ENCODE results near the gene UROC1.

The UROC1 gene

GRCh38 chr3:126493739-126494138 lies 23.8 kb downstream of the UROC1 start:
- no peak for TF ChIP-seq CTCF (IDR thresholded peaks at IDR 0.05; ENCODE audit: low read depth, low read length)
- no peak overlapping the region for H3K4me3 ChIP-seq (ENCODE audit: low read depth, low read length)

GRCh38 chr3:126493051-126493450 lies 24.5 kb downstream of the UROC1 start:
- TF ChIP-seq CTCF (IDR thresholded peaks at IDR 0.05; ENCODE audit: low read depth, low read length) = no peak
- no peak overlapping the region for H3K4me3 ChIP-seq (ENCODE audit: low read depth, low read length)

- no peak for TF ChIP-seq CTCF (IDR thresholded peaks at IDR 0.05; ENCODE audit: low read depth, low read length)
These were observed 26.2 kb downstream of the UROC1 start for GRCh38 chr3:126491221-126492013.

GRCh38 chr3:126490619-126491018 lies 27.0 kb downstream of the UROC1 start:
- no peak overlapping the region for H3K4me3 ChIP-seq (ENCODE audit: low read depth, low read length)
- no peak for TF ChIP-seq CTCF (IDR thresholded peaks at IDR 0.05; ENCODE audit: low read depth, low read length)

More at GRCh38 chr3:126491221-126492013, 26.2 kb downstream of the UROC1 start:
- no peak overlapping the region for H3K4me3 ChIP-seq (ENCODE audit: low read depth, low read length)

- no peak overlapping the region for H3K4me3 ChIP-seq (ENCODE audit: low read depth, low read length)
- TF ChIP-seq CTCF (IDR thresholded peaks at IDR 0.05; ENCODE audit: low read depth, low read length) = no peak
These were observed 28.5 kb downstream of the UROC1 start for GRCh38 chr3:126488886-126489569.

- TF ChIP-seq CTCF (IDR thresholded peaks at IDR 0.05; ENCODE audit: low read depth, low read length) = 0 out of 2 replicates have a peak, but pooled peaks have one; percentile 5
- no peak overlapping the region for H3K4me3 ChIP-seq (ENCODE audit: low read depth, low read length)
These were observed 29.4 kb downstream of the UROC1 start for GRCh38 chr3:126488185-126488584.

GRCh38 chr3:126487151-126487771 lies 30.3 kb downstream of the UROC1 start:
- no peak for TF ChIP-seq CTCF (IDR thresholded peaks at IDR 0.05; ENCODE audit: low read depth, low read length)
- no peak overlapping the region for H3K4me3 ChIP-seq (ENCODE audit: low read depth, low read length)
